KMS-11 (cell line): ENCODE measurements around the gene EPHB1.

ENCODE experiments used
- H2AFZ ChIP-seq: fragments of 200-600 bp; sonication (generic); 2 replicates; pipeline ENCODE4 v1.6.1; 2016; ENCODE audit warnings: antibody characterized with exemption, mixed run types, low read depth
- H3K27ac ChIP-seq: fragments of 200-600 bp; sonication (generic); 2 replicates; pipeline ENCODE4 v1.6.1; 2016; ENCODE audit warnings: mild to moderate bottlenecking, mixed run types
- H3K27me3 ChIP-seq: fragments of 200-600 bp; sonication (generic); 2 replicates; pipeline ENCODE4 v1.6.1; 2017; ENCODE audit warnings: mild to moderate bottlenecking, low read depth, mixed run types, moderate library complexity; ENCODE audit not compliant: insufficient read depth
- H3K36me3 ChIP-seq: fragments of 200-600 bp; sonication (generic); 2 replicates; pipeline ENCODE4 v1.6.1; 2017; ENCODE audit warnings: mild to moderate bottlenecking, mixed run types; ENCODE audit not compliant: insufficient read depth
- H3K4me1 ChIP-seq: fragments of 200-600 bp; sonication (generic); 2 replicates; pipeline ENCODE4 v1.6.1; 2016; ENCODE audit warnings: mild to moderate bottlenecking, low read depth, mixed run types; ENCODE audit not compliant: poor library complexity, severe bottlenecking
- H3K4me2 ChIP-seq: fragments of 200-600 bp; sonication (generic); 2 replicates; pipeline ENCODE4 v1.7.0; 2016; ENCODE audit warnings: mild to moderate bottlenecking, mixed run types
- H3K4me3 ChIP-seq: fragments of 200-600 bp; sonication (generic); IDR thresholded peaks from 2 replicates; pipeline ENCODE4 v1.6.1; 2017; ENCODE audit warnings: low read depth, low read length, mixed read lengths; ENCODE audit not compliant: insufficient read depth
- H3K79me2 ChIP-seq: fragments of 200-600 bp; sonication (generic); 2 replicates; pipeline ENCODE4 v1.6.1; 2016; ENCODE audit warnings: low read depth, mixed run types; ENCODE audit not compliant: insufficient read depth
- H3K9ac ChIP-seq: fragments of 200-600 bp; sonication (generic); 2 replicates; pipeline ENCODE4 v1.6.1; 2016; ENCODE audit warnings: mild to moderate bottlenecking, mixed run types
- H4K20me1 ChIP-seq: fragments of 200-600 bp; sonication (generic); 2 replicates; pipeline ENCODE4 v1.6.1; 2016; ENCODE audit warnings: mild to moderate bottlenecking, mixed run types; ENCODE audit not compliant: insufficient read depth
- CTCF ChIP-seq: fragments of 200-600 bp; sonication (generic); conservative IDR thresholded peaks from 2 replicates; pipeline ENCODE4 v1.6.1; 2017; ENCODE audit warnings: low read depth, mild to moderate bottlenecking, antibody characterized with exemption, low read length, moderate library complexity, mixed read lengths

The EPHB1 gene

GRCh38 chr3:135218304-135218703, 423.2 kb downstream of the EPHB1 start:
- Histone ChIP-seq H3K27me3 (no peaks in the 10 kb centered on the region), H3K4me2 (no peak overlapping the region), H3K27ac (no peak overlapping the region), H3K4me1 (no peaks in the 10 kb centered on the region), H3K9ac (no peak overlapping the region), H4K20me1 (no peaks in the 10 kb centered on the region), H3K36me3 (no peaks in the 10 kb centered on the region), H2AFZ (no peak overlapping the region), H3K79me2 (no peaks in the 10 kb centered on the region), H3K4me3 (no peak overlapping the region)
- no peak for TF ChIP-seq CTCF

- Histone ChIP-seq H3K4me3 (no peak overlapping the region), H2AFZ (no peak overlapping the region), H3K4me2 (no peak overlapping the region), H3K27ac (no peak overlapping the region), H4K20me1 (no peaks in the 10 kb centered on the region), H3K79me2 (no peaks in the 10 kb centered on the region), H3K36me3 (no peaks in the 10 kb centered on the region), H3K9ac (no peak overlapping the region), H3K4me1 (no peaks in the 10 kb centered on the region), H3K27me3 (no peaks in the 10 kb centered on the region)
- TF ChIP-seq CTCF, result no peak
Observed at GRCh38 chr3:135218782-135219181, 423.7 kb downstream of the EPHB1 start.

DNA sequence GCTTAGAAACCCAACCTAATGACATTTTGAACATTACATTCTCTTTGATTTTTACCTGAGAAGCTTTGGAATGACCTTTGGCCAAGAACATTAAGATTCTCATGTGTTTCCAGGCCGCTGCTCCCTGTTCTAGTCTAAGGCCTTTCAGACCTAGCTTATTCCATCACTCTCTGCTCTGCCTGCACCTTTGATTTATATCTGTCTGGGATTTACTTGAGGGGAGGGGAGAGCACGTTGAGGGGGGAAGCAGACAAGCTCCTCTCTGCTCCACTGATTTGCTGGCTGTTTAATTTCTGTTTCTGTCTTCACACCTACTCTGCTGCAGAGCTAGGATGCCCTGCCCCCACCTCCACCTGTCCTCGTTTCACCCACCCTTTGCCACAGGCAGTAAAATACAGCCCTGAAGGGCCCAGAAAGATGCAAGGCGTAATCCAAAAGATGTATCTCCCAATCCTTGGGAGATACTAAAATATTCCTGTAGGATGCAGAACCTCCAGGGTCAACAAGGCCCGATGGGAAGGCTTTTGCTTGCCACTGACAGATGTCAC, 429.8 kb downstream of the EPHB1 start:
- H4K20me1 ChIP-seq, result no peaks in the 10 kb centered on the region
- H3K4me2 ChIP-seq, result no peak overlapping the region
- H3K9ac ChIP-seq, result no peak overlapping the region
- no peaks in the 10 kb centered on the region for H3K4me1 ChIP-seq
- H3K27ac ChIP-seq, result no peak overlapping the region
- no peaks in the 10 kb centered on the region for H3K79me2 ChIP-seq
- H2AFZ ChIP-seq, result no peak overlapping the region
- TF ChIP-seq CTCF, result no peak
- no peak overlapping the region for H3K4me3 ChIP-seq
- H3K36me3 ChIP-seq, result no peaks in the 10 kb centered on the region
- no peaks in the 10 kb centered on the region for H3K27me3 ChIP-seq

DNA sequence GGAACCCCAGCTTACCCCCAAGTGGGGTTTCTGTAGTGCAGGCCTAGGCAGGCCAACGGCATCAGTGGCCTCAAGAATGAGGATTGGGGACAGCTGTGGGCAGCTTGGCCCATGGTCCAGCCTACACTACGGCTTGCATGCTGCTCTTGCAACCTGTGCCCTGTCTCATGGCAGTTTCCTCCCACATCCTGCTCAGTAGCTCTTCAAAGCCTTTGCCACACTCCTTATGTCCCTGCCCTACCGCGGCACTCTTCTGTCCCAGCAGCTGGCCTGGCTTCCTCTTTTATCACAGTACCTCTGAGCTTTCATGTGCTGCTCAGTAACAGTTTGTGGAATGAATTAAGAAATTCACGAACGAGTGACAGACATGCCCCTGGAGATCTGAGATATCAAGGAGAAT, 431.0 kb downstream of the EPHB1 start:
- no peaks in the 10 kb centered on the region for H4K20me1 ChIP-seq
- no peak for TF ChIP-seq CTCF
- no peak overlapping the region for H2AFZ ChIP-seq
- H3K4me1 ChIP-seq, result no peaks in the 10 kb centered on the region
- H3K4me2 ChIP-seq, result no peak overlapping the region
- no peak overlapping the region for H3K4me3 ChIP-seq
- no peaks in the 10 kb centered on the region for H3K79me2 ChIP-seq
- H3K27me3 ChIP-seq, result no peaks in the 10 kb centered on the region
- no peak overlapping the region for H3K27ac ChIP-seq
- H3K9ac ChIP-seq, result no peak overlapping the region
- no peaks in the 10 kb centered on the region for H3K36me3 ChIP-seq
